GM19397 (cell line): ENCODE data around the gene PRDM11.

ENCODE experiments used
- ATAC-seq: cut with Tn5 transposase; IDR thresholded peaks from one replicate; pipeline ENCODE4 v1.9.1; 2021; ENCODE audit warnings: mild to moderate bottlenecking, moderate library complexity; ENCODE audit not compliant: unreplicated experiment

Gene PRDM11

DNA sequence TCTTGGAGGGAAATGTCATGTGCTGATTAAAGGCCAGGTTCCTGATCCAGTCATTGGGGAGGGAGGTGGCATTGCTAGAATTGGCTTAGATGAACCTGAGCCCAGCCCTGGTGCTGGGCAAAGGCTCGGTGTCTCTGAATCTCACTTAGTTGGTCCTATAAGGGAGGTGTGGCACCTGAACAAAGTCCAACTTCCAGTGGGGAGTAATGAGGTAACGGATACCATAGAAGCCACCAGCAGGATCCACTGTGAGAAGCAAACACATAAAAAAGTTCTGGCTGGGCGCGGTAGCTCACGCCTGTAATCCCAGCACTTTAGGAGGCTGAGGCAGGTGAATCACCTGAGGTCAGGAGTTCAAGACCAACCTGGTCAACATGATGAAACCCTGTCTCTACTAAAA, 26.6 kb downstream of the PRDM11 start:
- ATAC-seq, result no peak

DNA sequence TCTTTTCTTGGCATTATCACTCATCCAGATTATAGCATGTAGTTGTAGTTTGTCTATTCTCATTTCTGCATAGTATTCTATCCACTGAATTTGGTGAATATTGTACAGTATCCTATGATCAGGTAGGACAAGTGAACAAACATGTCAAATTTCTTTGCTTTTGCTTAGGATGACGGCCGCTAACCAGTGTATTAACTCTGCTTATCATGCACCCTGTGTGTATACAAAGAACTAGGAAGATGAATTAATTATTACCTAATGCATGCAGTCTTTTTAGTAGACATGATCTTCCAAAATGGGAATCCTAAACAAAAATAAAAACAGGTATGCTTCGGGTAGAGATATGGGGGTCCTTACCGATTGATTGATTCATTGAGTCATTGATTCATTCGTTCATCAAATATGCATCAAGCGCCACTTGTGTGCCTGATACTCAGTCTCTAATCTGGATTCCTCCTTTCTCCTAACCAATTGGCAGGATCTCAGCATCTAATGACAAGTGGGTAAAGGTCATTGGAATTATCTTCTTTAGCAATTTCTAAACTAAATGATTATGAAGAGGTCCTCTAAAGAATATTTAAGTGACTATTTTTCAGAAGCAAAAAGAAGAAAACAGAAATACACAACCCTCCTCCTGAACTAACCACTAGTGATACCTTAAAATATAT, 27.9 kb downstream of the PRDM11 start:
- no peak for ATAC-seq

DNA sequence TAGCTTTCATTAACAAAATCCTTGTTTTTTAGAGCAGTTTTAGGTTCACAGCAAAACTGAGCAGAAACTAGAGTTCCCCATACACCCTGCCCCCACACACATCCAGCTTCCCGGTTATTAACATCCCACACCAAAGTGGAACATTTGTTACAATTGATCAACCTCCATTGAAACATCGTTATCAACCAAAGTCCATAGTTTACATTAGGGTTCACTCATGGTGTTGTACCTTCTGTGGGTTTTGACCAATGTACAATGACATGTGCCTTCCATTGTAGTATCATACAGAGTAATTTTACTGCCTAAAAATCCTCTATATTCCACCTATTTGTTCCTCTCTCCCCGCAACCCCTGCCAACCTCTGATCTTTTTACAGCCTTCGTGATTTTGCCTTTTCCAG, 28.5 kb downstream of the PRDM11 start:
- no peak for ATAC-seq

DNA sequence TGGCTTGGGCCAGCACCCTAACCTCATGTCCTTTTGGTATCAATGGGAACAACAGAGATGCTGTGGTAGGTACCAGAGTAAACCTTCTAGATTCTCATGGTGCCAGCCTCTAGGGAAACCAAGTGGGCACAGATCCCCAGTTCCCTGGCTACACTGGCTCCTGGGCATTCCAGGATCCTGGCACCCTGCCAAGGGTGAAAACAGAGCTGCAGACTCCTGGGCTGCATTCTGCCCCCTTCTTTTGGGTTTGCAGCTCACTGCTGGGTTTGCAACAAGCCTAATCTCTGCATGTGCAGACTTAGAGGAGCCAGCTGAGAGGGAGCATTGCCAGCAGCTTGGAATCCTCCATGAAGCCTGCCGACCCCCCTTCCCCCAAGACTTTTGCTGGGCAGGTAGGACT, 30.6 kb downstream of the PRDM11 start:
- ATAC-seq, result no peak

DNA sequence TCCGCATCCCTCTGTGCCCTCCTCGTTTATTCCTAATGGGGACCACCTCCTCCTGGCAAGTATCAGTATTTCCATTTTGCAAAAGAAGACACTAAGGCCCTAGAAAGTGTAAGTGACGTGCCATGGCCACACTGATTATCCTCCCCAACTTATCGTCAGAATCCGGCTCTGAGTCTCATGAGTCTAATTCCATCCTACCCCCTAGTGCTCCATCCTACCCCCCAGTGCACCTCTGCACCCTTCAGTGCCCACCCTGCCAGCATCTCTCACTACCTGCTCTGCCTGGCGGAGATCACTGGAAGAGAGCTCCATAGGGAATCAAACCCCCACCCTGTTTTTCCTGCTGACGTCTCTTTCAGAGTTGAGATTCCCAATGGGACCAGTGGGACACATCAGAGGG, 31.8 kb downstream of the PRDM11 start:
- ATAC-seq, result no peak

DNA sequence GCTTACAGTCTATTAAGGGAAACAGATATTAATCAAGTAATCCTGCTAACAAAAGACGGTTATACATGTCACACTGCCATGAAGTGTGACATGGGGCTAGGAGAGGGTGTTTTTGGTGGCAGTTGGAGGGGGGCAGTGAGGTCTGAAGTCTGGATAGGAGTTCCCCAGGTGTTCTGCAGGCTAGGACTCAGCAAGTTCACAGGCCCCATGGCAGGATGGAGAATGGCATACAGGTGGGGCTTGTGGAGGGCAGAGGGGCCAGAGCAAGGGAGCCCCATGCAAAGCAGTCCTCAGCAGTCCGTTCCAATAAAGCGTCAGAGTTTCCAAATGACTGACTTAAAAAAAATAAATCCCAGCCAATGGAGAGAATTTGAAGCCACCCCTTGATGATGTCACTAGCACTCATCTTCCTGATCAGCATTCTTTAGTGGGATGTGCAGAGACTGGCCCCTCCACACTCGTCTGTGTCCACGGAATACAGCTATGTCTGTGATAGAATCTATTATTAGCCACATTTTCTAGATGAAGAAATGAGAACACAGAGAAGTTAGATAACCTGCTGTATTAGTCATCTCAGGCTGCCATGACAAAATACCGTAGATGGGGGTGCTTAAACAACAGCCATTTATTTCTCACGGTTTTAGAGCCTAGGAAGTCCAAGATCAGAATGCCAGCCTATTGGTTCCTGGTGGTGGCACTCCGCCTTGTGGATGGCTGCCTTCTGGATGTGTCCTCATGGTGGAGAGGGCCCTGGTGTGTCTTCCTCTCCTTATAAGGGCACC, 32.6 kb downstream of the PRDM11 start:
- no peak for ATAC-seq

DNA sequence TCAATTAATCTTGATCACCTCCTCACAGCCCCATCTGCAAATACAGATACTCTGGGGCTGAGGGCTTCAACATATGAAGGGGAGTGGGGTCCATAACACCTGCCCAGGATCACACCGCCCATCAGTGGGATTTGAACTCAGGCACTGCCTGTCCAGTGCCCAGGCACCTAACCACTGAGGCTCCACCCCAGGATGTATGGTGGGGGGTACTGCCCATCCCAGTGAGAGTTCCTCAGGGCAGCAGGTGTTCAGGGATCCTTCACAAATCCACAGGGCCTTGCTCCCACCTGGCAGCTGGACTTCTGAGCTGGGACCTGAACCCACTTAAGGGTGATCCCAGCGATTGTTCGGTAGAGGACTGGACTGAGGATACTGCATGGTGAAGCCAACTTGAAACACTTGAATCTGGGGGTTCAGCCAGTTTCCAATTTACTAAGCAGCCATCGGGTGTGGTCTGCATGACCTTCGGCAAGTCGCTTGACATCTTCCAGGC, 33.3 kb downstream of the PRDM11 start:
- no peak for ATAC-seq

DNA sequence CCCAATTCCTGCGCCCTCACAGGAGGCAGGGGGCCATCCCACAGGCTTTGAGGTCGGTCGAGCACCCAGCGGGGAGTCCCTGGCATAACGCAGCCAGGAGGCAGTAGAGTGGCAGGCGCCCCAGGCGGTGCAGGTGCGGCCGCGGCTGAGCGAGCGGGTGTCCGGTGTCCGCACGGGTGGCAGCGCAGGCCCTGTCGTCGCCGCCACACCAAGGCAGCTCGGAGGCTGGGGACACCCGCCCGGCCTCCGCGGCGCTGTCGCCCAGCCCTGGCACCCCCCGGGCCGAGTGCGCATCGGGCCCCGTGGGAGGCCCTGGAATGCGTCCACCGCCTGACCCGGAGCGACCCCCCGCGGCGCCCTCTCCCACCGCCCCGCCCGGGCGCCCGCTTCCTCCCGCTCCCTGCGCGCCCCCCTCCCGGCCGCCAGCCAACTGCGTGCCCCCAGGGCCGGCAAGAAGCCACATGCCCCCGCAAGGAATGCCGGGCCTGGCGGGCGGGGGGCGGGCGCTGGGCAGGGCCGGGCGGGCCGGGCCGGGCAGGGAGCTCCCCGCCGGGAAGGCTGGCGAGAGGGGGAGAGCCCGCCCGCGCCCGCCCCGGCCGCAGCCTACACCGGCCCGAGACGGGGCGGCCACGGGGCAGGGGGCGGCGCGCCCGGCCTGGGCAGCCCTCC, 33.9 kb downstream of the PRDM11 start:
- ATAC-seq, result no peak

DNA sequence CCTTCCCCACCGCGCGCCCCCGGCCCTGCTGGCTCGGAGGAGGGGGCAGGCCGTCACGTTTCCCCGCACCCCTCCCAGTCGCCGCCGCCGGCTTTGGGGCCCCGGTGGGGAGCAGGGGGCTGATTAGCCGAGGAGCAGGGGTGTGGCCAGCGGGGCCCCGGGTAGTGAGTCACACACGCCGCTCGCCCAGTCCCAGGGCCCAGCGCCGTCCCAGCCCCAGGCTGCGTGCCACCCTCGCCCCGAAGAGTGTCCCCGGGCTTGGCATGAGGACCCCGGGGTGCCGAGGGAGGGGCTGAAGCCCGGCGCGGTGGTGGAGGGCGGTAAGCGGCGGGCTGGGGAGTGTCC, 34.4 kb downstream of the PRDM11 start:
- ATAC-seq, result no peak

DNA sequence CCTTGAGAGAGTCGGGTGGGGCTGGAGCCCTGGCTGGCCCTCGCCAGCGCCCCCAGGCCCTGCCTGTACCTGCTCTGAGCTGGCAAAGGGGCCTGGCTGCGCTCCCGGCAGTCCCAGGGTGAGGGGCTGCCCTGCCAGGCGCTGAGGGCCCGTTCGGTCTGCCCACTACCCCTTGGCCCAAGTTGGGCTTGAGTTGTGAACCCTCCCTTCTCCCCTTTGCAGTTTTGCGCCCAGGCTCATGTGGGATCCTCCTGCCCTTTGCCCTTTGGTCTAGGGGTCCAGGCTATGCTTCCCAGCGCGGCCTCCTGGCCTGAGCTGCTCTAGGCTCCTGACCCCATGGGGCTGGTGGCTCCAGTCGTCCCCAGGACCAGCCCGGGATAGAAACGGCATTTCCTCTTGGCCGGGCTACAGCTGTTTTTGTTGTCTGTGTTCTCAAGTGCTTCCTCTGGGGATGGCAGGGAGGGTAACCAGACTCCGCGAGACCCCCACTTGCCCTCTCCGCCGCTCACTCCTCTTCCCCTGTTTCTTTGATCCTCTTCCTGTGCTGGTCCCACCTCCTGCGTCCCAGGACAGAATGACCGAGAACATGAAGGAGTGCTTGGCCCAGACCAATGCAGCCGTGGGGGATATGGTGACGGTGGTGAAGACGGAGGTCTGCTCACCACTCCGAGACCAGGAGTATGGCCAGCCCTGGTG, 34.9 kb downstream of the PRDM11 start:
- ATAC-seq, result no peak

DNA sequence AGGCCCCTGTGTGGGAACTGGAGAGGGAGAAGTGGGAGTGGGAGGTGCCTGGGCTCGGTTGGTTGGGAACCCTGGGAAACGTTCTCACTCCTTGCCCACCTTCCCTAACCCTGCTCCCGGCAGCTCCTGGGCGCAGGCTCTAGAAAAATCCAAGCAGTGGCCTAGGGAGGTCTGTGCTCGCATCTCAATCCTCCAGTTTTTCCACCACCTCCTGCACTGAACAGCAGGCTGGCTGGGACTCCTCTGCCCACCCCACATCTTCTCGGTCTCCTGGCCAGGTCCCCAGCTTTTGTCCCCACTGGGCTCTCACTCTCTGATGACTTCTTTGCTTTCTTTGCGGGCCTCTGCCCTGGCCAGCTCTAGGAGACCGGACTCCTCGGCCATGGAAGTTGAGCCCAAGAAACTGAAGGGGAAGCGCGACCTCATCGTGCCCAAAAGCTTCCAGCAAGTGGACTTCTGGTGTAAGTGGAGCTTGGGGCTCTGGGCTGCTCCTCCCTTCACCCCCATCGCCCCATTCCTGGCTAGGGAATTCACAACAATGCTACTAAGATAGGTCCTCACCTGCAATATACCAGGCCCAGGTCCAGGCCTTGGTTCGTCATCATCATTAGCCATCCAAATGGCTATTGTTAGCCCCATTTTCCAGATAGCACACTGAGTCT, 35.6 kb downstream of the PRDM11 start:
- no peak for ATAC-seq

DNA sequence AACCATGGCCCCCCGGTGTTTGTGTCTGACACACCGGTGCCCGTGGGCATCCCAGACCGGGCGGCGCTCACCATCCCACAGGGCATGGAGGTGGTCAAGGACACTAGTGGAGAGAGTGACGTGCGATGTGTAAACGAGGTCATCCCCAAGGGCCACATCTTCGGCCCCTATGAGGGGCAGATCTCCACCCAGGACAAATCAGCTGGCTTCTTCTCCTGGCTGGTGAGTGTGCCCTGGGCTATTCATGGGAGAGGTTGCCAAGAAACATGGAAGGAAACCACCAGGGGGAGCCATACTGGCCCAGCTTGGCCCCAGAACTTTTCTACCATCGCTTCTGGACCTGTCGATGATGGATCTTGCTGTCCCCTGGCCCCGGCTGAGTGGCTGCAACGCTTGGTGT, 36.5 kb downstream of the PRDM11 start:
- ATAC-seq, result no peak

DNA sequence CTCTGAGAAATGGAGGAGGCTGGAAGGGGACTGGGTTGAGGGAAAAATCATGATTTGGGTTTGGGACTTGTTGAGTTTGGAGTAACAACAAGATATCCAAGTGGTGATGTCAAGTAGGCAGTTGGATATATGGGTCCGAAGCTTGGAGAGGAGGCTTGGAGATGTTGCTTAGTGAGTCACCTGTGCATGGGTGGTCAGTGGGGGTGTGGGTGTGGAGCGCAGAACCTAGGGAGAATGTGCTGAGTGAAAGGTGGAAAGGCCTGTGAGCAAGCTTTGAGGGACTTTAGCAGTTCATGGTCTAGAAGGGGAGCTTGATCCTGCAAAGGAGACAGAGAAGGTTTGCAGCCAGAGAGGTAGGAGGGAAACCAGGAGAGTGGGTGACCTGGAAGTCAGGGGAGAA, 38.2 kb downstream of the PRDM11 start:
- no peak for ATAC-seq

DNA sequence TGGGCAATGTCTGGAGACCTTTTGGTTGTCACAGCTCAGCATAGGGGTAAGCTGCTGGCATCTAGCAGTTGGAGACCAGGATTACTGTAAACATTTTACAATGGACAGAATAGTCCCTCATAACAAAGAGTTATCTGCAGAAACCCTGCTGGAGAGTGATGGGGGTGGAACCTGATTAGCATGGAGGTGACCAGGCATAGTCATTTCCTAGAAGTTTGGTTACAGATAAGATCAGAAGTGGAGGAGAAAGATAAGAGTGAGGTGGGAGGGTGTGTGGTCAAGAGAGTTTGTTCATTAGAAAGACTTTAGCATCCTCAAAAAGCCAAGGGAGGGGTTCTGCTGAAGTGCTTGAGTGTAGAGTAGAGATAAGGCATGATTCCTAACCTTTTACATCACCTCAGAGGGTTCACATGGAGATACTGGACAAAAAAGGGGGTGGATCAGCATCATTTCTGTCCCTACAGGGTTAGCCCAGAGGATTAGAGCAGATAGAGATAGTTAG, 38.8 kb downstream of the PRDM11 start:
- no peak for ATAC-seq

DNA sequence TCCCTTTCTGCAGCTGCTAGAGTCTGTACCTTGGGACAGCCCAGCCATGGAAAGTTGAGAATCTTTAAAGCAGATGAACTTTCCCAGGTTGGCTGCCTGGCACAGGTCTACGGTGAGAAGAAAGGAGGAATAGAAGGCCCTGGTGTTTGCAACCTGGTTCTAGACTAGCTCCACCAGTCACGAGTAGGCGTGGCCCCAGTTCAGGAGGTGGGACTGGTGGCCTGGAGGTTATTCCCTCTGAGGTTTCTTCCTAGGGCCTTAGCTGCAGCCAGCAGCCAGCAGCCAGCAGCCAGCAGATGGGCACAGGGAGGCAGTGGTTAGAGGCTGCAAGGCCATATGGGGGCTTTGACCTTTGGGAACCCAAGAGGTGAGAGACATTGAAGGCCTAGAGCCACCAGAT, 40.9 kb downstream of the PRDM11 start:
- no peak for ATAC-seq

DNA sequence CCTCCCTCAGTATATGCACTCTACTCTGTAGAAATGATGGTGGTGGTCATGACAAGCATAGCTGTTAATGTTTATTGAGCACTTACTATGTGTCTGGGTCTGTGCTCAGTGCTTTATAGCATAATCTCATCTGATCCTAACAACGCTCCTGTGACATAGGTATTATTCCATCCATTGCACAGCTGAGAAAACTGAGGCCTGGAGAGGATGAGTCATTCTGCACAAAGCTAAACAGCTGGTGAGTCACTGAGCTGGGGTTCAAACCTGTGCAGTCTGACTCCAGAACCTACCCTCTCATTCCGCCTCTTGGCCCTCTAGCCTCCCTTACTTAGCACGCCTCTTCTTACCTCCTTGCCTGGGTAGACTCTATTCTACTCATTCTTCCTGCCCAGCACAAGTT, 41.7 kb downstream of the PRDM11 start:
- ATAC-seq, result no peak

DNA sequence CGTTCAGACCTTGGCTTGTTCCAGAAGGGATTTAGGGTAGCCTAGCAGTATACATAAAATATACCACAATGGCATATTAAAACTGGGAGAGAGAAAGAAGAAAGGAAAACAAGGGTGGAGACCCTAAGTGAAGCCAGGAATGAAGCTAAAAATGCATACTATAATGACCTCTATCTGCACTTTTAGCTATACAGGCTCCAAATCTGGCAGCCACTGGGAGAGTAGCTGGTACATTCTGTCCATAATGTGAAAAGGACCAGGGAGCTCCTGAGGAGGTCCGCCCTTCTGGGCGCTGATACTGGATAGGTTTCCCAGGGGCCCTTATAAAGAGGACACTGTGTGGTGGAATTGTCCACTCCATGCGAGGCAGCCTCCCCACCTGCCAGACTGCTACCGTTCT, 42.8 kb downstream of the PRDM11 start:
- no peak for ATAC-seq

DNA sequence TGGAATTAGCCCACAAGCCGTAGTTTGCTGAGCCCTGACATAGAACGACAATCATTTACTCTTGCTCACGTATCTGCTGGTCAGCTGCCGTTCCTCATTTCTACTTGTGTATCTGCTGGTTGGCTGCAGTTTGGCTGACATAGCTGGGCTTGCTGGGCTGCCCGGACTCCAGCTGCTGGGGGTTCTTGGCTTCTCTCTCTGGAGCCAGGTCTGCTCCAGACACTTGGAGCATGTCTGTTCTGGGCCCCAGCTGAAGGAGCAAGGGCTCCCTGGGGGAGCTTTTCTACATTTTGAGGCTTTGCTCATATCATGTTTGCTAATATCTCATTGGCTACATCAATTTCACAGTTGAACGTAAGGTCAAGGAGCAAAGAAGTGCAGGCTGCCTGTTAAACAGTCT, 47.3 kb downstream of the PRDM11 start:
- no peak for ATAC-seq

DNA sequence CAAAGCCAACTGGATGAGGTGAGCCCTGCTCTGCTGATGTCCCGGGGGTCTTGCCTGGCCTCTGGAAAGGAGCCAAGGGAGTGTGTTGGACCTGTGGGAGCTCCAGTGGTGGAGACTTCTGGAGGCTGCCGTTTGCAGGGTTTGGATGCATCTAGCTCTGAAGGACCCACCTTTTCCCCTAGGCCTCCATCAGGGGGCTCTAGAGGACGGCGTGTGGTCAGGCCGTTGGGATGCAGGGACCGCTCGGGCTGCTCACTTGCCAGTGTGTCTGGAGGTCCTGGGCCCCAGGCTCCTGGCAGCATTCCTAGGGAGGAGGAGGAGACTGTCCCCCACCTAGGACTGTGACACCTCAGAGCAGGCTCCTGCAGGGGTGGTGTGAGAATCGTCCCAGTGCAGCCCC, 58.3 kb downstream of the PRDM11 start:
- no peak for ATAC-seq

DNA sequence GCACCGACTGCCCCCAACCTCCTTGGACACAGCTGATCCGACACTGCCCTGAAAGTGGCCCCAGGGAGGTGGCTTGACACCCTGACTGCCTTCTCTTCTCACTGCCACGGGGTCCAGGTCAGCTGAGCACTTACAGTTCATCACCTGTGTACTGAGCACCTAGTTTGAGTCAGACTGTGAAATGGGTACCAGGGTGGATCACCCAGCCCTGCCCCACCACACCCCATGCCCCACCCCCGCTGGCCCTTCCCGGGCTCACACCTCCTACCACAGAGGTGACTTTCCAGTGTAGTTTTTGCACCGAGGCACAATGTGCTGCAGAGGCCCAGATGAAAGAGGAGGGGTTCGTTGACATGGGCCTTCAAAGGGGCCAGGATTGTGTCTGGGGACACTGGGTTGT, 59.5 kb downstream of the PRDM11 start:
- no peak for ATAC-seq

DNA sequence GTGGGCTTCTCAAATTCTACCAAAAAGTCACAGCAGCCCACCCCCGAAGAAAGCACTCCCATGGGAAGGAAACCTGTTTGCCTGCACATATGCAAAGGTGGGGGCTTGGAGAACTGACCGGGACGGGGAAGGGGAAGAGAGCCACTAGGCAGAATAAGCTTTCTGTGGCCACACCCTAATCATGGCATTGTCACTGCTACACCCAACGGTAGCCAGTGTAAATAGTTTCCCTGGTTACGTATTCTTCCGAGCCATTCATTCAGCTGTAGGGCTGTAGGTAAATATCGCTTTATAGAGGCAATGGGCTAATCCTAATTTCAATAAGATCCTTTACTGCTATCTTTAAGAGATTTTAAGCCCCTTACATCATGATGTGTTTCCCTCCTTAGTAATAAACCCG, 61.7 kb downstream of the PRDM11 start:
- ATAC-seq, result no peak
